ENCODE measurements around the gene OGFR. TPM values are rescaled to one million over a fixed set of nuclear protein-coding genes. Genes with fewer than 3 reads are reported as not detected.
A peak's percentile ranks its signal among the peaks of the same experiment; 100 is the strongest.

OGFR gene
- total RNA-seq, 1 experiment from 2014 or later, result 57.4 TPM

DNA sequence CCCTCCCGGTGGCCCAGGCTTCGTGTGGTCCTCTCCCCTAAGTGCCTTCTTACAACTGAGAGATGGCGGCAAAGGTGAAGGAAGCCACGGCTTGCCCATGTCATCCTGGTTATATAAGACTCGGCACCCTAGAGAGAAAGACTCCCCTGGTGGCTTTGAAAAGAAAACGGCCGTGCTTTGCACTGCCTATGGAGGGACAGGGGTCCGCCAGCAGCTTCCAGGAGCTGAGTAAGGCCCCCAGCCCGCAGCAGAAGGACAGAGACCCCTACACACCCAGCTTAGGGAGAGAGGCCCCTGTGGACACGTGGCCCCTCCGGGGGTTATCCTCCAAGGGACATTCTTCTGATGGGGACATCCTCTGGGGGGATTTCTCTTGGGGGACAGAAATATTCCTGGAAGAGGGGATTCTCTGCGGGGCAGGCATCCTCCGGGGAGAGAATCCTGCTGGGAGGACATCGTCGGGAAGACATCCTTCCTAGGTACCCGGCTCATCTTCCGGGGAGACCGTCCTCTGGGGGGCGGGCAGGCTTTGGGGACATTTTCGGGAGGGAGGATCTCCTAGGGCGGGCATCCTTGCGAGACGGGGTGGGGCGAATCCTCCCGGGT is 511 bp upstream of the OGFR start:
- CTCF ChIA-PET, result interaction anchor here (0.6 kb wide), 1 partner anchor 11 kb away, joined by 3 read pairs; no protein-coding TSS in a partner anchor
- POLR2A ChIA-PET (ENCODE audit: unreplicated experiment), result no interaction called here
- peaks cover 14% of the 10 kb centered on the region for H3K4me1 ChIP-seq (replicated peaks; ENCODE audit: insufficient read depth)
- peaks cover 13% of the 10 kb centered on the region; the same call in 1 of the 2 replicates for H3K36me3 ChIP-seq (ENCODE audit: low read depth)
- peak overlapping the region; percentile 83; the same call in 1 of the 2 replicates for H3K4me3 ChIP-seq
- H3K79me2 ChIP-seq (ENCODE audit: low read depth), result peaks cover 30% of the 10 kb centered on the region
- no peaks in the 10 kb centered on the region for H3K27me3 ChIP-seq (ENCODE audit: insufficient read depth, low read depth)
- no peak for DNase-seq
- no TSS peak for BruUV-seq (replicated peaks)
- no peaks in the 10 kb centered on the region for H3K9me2 ChIP-seq (ENCODE audit: insufficient read depth)
- no peak overlapping the region for H2AFZ ChIP-seq
- peaks cover 56% of the 10 kb centered on the region for H3F3A ChIP-seq (ENCODE audit: insufficient read depth, low read depth)
- TF ChIP-seq, protein P1, sequence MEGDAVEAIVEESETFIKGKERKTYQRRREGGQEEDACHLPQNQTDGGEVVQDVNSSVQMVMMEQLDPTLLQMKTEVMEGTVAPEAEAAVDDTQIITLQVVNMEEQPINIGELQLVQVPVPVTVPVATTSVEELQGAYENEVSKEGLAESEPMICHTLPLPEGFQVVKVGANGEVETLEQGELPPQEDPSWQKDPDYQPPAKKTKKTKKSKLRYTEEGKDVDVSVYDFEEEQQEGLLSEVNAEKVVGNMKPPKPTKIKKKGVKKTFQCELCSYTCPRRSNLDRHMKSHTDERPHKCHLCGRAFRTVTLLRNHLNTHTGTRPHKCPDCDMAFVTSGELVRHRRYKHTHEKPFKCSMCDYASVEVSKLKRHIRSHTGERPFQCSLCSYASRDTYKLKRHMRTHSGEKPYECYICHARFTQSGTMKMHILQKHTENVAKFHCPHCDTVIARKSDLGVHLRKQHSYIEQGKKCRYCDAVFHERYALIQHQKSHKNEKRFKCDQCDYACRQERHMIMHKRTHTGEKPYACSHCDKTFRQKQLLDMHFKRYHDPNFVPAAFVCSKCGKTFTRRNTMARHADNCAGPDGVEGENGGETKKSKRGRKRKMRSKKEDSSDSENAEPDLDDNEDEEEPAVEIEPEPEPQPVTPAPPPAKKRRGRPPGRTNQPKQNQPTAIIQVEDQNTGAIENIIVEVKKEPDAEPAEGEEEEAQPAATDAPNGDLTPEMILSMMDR (conservative IDR thresholded peaks at IDR 0.05), result no peak
- no peak for TF ChIP-seq EZH2 (IDR thresholded peaks at IDR 0.05; ENCODE audit: low read depth)
- H3K27ac ChIP-seq, result no peak overlapping the region
- H4K20me1 ChIP-seq (ENCODE audit: insufficient read depth), result peaks cover 37% of the 10 kb centered on the region
- H3K4me2 ChIP-seq, result peak overlapping the region; percentile 68
- intact Hi-C loops (cut with micrococcal nuclease; ENCODE audit: unreplicated experiment), result no loop called here
- H3K9me3 ChIP-seq (ENCODE audit: insufficient read depth, low read depth), result no peaks in the 10 kb centered on the region

DNA sequence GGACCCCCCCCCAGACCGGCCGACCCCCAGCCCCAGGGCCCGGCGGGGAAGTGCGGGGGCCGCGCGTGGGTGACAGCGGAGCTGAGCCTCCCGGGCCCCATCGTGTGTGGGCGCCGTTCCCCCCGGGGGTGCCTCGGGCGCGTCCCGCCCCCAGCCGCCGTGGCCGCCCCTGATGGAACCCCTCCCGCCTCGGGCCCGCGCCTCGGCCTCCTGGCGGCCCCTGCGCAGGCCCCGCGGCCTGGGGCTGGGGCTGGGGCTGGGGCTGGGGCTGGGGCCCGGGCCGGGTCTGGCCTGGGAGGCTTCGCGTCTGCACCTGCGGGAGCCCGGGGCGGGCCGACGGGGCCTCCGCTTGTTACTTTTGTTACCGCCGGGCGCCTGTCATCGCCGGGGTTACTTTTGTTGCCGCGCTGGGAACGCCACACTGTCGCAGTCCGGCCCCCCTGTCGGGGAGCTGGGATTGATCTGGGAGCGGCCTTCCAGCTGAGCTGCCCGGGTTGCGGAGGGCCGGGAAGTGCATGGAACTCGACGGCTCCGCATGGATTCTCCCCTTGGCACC is 598 bp downstream of the OGFR start:
- ChIA-PET POLR2A (ENCODE audit: unreplicated experiment) (no interaction called here), CTCF (interaction anchor here (0.5 to 1.5 kb wide), 2 partner anchors 9 to 18 kb away, joined by 3 to 5 read pairs; partner anchors contain the start of gene MRGBP)
- intact Hi-C loops (cut with micrococcal nuclease; ENCODE audit: unreplicated experiment), result loop anchor here (5.0 kb wide), 1 partner anchor 183 kb away; no protein-coding TSS in a partner anchor
- Histone ChIP-seq H3K27ac (peak overlapping the region; percentile 48; the same call in 1 of the 2 replicates), H3K9me3 (ENCODE audit: insufficient read depth, low read depth) (no peaks in the 10 kb centered on the region), H3K79me2 (ENCODE audit: low read depth) (peaks cover 30% of the 10 kb centered on the region), H3K9me2 (ENCODE audit: insufficient read depth) (no peaks in the 10 kb centered on the region), H3F3A (ENCODE audit: insufficient read depth, low read depth) (peaks cover 45% of the 10 kb centered on the region), H4K20me1 (ENCODE audit: insufficient read depth) (peaks cover 43% of the 10 kb centered on the region), H3K27me3 (ENCODE audit: insufficient read depth, low read depth) (no peaks in the 10 kb centered on the region), H3K4me3 (peak overlapping the region; percentile 83), H2AFZ (peak overlapping the region; percentile 71; the same call in 1 of the 2 replicates), H3K36me3 (ENCODE audit: low read depth) (peaks cover 20% of the 10 kb centered on the region), H3K4me2 (peak overlapping the region; percentile 97), H3K4me1 (replicated peaks; ENCODE audit: insufficient read depth) (peaks cover 14% of the 10 kb centered on the region)
- no peak for DNase-seq
- no TSS peak for BruUV-seq (replicated peaks)
- TF ChIP-seq, protein P1 (conservative IDR thresholded peaks at IDR 0.05), result no peak
- no peak for TF ChIP-seq EZH2 (IDR thresholded peaks at IDR 0.05; ENCODE audit: low read depth)

DNA sequence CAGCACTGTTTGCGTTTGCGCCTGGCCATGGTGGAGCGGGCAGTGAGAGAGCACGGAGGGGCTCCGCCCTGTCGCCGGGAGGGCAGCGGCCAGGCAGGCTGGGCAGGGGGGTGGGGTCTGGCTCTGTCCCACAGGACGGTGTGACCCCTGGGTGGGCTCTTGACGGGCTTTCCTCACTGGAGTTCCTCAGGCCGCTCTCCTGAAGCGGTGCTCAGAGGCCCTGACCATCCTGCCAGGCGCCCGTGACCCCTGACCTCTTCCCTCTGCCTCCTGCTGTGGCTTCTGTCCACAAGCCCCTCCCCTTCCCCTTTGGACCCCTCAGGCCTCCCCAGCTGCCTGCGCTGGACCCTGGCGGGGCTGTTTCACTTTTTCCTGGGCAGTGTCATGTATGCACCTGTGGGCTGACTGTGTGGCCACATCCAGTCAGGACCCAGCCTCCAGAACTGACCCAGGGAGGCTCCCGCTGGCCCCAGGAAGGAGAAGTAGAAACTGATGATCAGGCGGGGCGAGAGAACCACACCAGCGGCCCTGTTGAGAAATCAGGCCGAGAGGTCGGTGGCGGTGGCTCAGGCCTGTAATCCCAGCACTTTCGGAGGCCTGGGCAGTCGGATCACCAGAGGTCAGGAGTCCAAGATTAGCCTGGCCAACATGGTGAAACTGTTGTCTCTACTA is 1.2 kb downstream of the OGFR start:
- Histone ChIP-seq H3K4me1 (replicated peaks; ENCODE audit: insufficient read depth) (peaks cover 14% of the 10 kb centered on the region), H3K27me3 (ENCODE audit: insufficient read depth, low read depth) (no peaks in the 10 kb centered on the region), H3K4me3 (peak overlapping the region; percentile 83), H3K36me3 (ENCODE audit: low read depth) (peaks cover 14% of the 10 kb centered on the region), H3K4me2 (peak overlapping the region; percentile 97), H3K9me2 (ENCODE audit: insufficient read depth) (no peaks in the 10 kb centered on the region), H2AFZ (peak overlapping the region; percentile 71; the same call in 1 of the 2 replicates), H3K27ac (no peak overlapping the region), H3F3A (ENCODE audit: insufficient read depth, low read depth) (peaks cover 39% of the 10 kb centered on the region), H3K9me3 (ENCODE audit: insufficient read depth, low read depth) (no peaks in the 10 kb centered on the region), H4K20me1 (ENCODE audit: insufficient read depth) (peaks cover 41% of the 10 kb centered on the region), H3K79me2 (ENCODE audit: low read depth) (peaks cover 30% of the 10 kb centered on the region)
- intact Hi-C loops (cut with micrococcal nuclease; ENCODE audit: unreplicated experiment), result loop anchor here (5.0 kb wide), 1 partner anchor 184 kb away; no protein-coding TSS in a partner anchor
- TSS peak; percentile 13 for BruUV-seq (replicated peaks)
- POLR2A ChIA-PET (ENCODE audit: unreplicated experiment), result no interaction called here
- CTCF ChIA-PET, result interaction anchor here (1.5 kb wide), 1 partner anchor 17 kb away, joined by 5 read pairs; no protein-coding TSS in a partner anchor
- TF ChIP-seq, protein P1 (conservative IDR thresholded peaks at IDR 0.05), result no peak
- no peak for TF ChIP-seq EZH2 (IDR thresholded peaks at IDR 0.05; ENCODE audit: low read depth)
- no peak for DNase-seq
